ENCODE results near the gene HECTD3.

GRCh38 chr1:45014321-45015028 is 3.4 kb upstream of the HECTD3 start:
- TF ChIP-seq EZH2phosphoT487 (conservative IDR thresholded peaks at IDR 0.05; ENCODE audit: low read length) (no peak), CTCF (IDR thresholded peaks at IDR 0.05; ENCODE audit: insufficient read depth, low read length, poor library complexity, severe bottlenecking) (peak; percentile 81)

Measured in SU-DHL-6 (cell line).